ENCODE results near the gene FBXW8. TPM values are rescaled to one million over a fixed set of nuclear protein-coding genes. Genes with fewer than 3 reads are reported as not detected.
A peak's percentile ranks its signal among the peaks of the same experiment; 100 is the strongest.

The FBXW8 gene
- polyA plus RNA-seq (ENCODE audit: low read depth in 6 of 6), result 10 to 100 TPM in 4 of 6 donors, 1 to 10 TPM in 2; 7.4 to 15.3 (median 10.9) TPM

GRCh38 chr12:116910645-116911451, at the start of gene FBXW8:
TSS of gene FBXW8 (plus strand) at chr12:116910950. CDS start at chr12:116911038, 88 bp downstream.
- Mint-ChIP-seq H3K4me3 (peak within 1 kb of the TSS; percentile 85 to 96 (median 94)), H3K27ac (peak within 1 kb of the TSS; percentile 34 to 91 (median 88)), H3K27me3 (no peaks in the 10 kb centered on the region), H3K4me1 (peaks cover 29 to 42% (median 32%) of the 10 kb centered on the region in 3 donors), H3K36me3 (no peaks in the 10 kb centered on the region), H3K9me3 (no peaks in the 10 kb centered on the region)
- ATAC-seq (ENCODE audit: low read depth in 2 of 2) (peak; percentile 91 to 92), DNase-seq (peak; percentile 66)

- Mint-ChIP-seq H3K27me3 (no peaks in the 10 kb centered on the region), H3K4me1 (peaks cover 33 to 48% (median 44%) of the 10 kb centered on the region in 3 donors), H3K27ac (peak overlapping the region in 5 of 6 donors; percentile 33 to 91 (median 69)), H3K4me3 (peak overlapping the region in 3 of 8 donors; percentile 10 to 77 (median 22)), H3K9me3 (peaks cover 0 to 8% (median 0%) of the 10 kb centered on the region in 7 donors), H3K36me3 (no peaks in the 10 kb centered on the region)
- ATAC-seq (ENCODE audit: low read depth in 2 of 2) (peak; percentile 58 to 61), DNase-seq (peak; percentile 76)
These were observed 49.4 kb upstream of the FBXW8 start for GRCh38 chr12:116861320-116861719.

GRCh38 chr12:116862167-116862566, 48.6 kb upstream of the FBXW8 start:
- Mint-ChIP-seq H3K36me3 (no peaks in the 10 kb centered on the region), H3K27me3 (no peaks in the 10 kb centered on the region), H3K4me3 (no peak overlapping the region), H3K4me1 (peaks cover 33 to 42% (median 40%) of the 10 kb centered on the region in 3 donors), H3K27ac (peak overlapping the region in 4 of 6 donors; percentile 24 to 71 (median 66)), H3K9me3 (peaks cover 0 to 8% (median 0%) of the 10 kb centered on the region in 7 donors)
- DNase-seq, result no peak
- no peak for ATAC-seq (ENCODE audit: low read depth in 2 of 2)

GRCh38 chr12:116863275-116863767, 47.4 kb upstream of the FBXW8 start:
- Mint-ChIP-seq H3K9me3 (peaks cover 0 to 8% (median 0%) of the 10 kb centered on the region in 7 donors), H3K27ac (peak overlapping the region in 3 of 6 donors; percentile 9 to 95 (median 81)), H3K4me1 (peaks cover 22 to 30% (median 30%) of the 10 kb centered on the region in 3 donors), H3K36me3 (no peaks in the 10 kb centered on the region), H3K27me3 (no peaks in the 10 kb centered on the region), H3K4me3 (no peak overlapping the region)
- ATAC-seq (ENCODE audit: low read depth in 2 of 2), result peak in 1 of 2 donors; percentile 14
- DNase-seq, result no peak

- H3K27me3 Mint-ChIP-seq, result no peaks in the 10 kb centered on the region
- peak overlapping the region in 1 of 6 donors; percentile 47 for H3K27ac Mint-ChIP-seq
- H3K9me3 Mint-ChIP-seq, result peaks cover 0 to 8% (median 0%) of the 10 kb centered on the region in 7 donors
- DNase-seq, result no peak
- H3K4me3 Mint-ChIP-seq, result no peak overlapping the region
- peaks cover 15 to 26% (median 23%) of the 10 kb centered on the region in 3 donors for H3K4me1 Mint-ChIP-seq
- H3K36me3 Mint-ChIP-seq, result no peaks in the 10 kb centered on the region
- no peak for ATAC-seq (ENCODE audit: low read depth in 2 of 2)
These were observed 46.2 kb upstream of the FBXW8 start for GRCh38 chr12:116864371-116865160.

GRCh38 chr12:116867523-116867922, 43.2 kb upstream of the FBXW8 start:
- ATAC-seq (ENCODE audit: low read depth in 2 of 2) (no peak), DNase-seq (no peak)
- H3K27ac Mint-ChIP-seq, result no peak overlapping the region
- peaks cover 0 to 4% (median 0%) of the 10 kb centered on the region in 3 donors for H3K4me1 Mint-ChIP-seq
- H3K4me3 Mint-ChIP-seq, result no peak overlapping the region
- no peaks in the 10 kb centered on the region for H3K27me3 Mint-ChIP-seq
- H3K36me3 Mint-ChIP-seq, result no peaks in the 10 kb centered on the region
- peaks cover 0 to 1% (median 0%) of the 10 kb centered on the region in 7 donors for H3K9me3 Mint-ChIP-seq

GRCh38 chr12:116870306-116870705, 40.4 kb upstream of the FBXW8 start:
- DNase-seq (no peak), ATAC-seq (ENCODE audit: low read depth in 2 of 2) (no peak)
- Mint-ChIP-seq H3K27me3 (peaks cover 0 to 4% (median 0%) of the 10 kb centered on the region in 3 donors), H3K36me3 (no peaks in the 10 kb centered on the region), H3K4me3 (no peak overlapping the region), H3K9me3 (peaks cover 0 to 11% (median 0%) of the 10 kb centered on the region in 7 donors), H3K4me1 (peaks cover 0 to 4% (median 0%) of the 10 kb centered on the region in 3 donors), H3K27ac (peak overlapping the region in 1 of 6 donors; percentile 77)

- peak overlapping the region in 1 of 8 donors; percentile 32 for H3K4me3 Mint-ChIP-seq
- no peak overlapping the region for H3K27ac Mint-ChIP-seq
- H3K4me1 Mint-ChIP-seq, result peaks cover 12 to 20% (median 17%) of the 10 kb centered on the region in 3 donors
- peaks cover 0 to 7% of the 10 kb centered on the region in 2 donors for H3K36me3 Mint-ChIP-seq
- peaks cover 8 to 25% (median 17%) of the 10 kb centered on the region in 3 donors for H3K27me3 Mint-ChIP-seq
- DNase-seq (no peak), ATAC-seq (ENCODE audit: low read depth in 2 of 2) (no peak)
- H3K9me3 Mint-ChIP-seq, result peaks cover 0 to 11% (median 0%) of the 10 kb centered on the region in 7 donors
These were observed 36.3 kb upstream of the FBXW8 start for GRCh38 chr12:116874324-116874995.

- Mint-ChIP-seq H3K4me1 (peaks cover 24 to 34% (median 28%) of the 10 kb centered on the region in 3 donors), H3K27me3 (peaks cover 23 to 39% (median 26%) of the 10 kb centered on the region in 3 donors), H3K36me3 (peaks cover 0 to 16% of the 10 kb centered on the region in 2 donors), H3K4me3 (peak overlapping the region in 2 of 8 donors; percentile 69 to 79), H3K27ac (peak overlapping the region in 1 of 6 donors; percentile 10), H3K9me3 (peaks cover 0 to 11% (median 0%) of the 10 kb centered on the region in 7 donors)
- DNase-seq (no peak), ATAC-seq (ENCODE audit: low read depth in 2 of 2) (no peak)
These were observed 34.4 kb upstream of the FBXW8 start for GRCh38 chr12:116876151-116876869.

GRCh38 chr12:116878567-116879508, 31.9 kb upstream of the FBXW8 start:
- DNase-seq, result no peak
- Mint-ChIP-seq H3K27ac (peak overlapping the region; percentile 49 to 96 (median 84)), H3K4me1 (peaks cover 37 to 50% (median 37%) of the 10 kb centered on the region in 3 donors), H3K36me3 (peaks cover 0 to 16% of the 10 kb centered on the region in 2 donors), H3K27me3 (peaks cover 35 to 60% (median 41%) of the 10 kb centered on the region in 3 donors), H3K9me3 (peaks cover 0 to 11% (median 0%) of the 10 kb centered on the region in 7 donors), H3K4me3 (peak overlapping the region; percentile 83 to 94 (median 90))
- no peak for ATAC-seq (ENCODE audit: low read depth in 2 of 2)

Data from naive B cell (primary cell).